Neuronal stem cell (in vitro differentiated cells): Measurements from ENCODE around the gene TMEM255B.

ENCODE experiments used
- DNase-seq: peaks from one replicate; pipeline ENCODE4 v3.0.0-alpha.2; 2013; ENCODE audit warnings: low spot score
- H2AFZ ChIP-seq: one replicate; pipeline ENCODE4 v1.6.1; 2013; ENCODE audit warnings: mild to moderate bottlenecking, low read length, inconsistent platforms
- H2AK5ac ChIP-seq: 2 replicates; pipeline ENCODE4 v1.6.1; 2013; ENCODE audit warnings: low read depth, mild to moderate bottlenecking, inconsistent platforms, low read length, moderate library complexity, mixed read lengths
- H2BK120ac ChIP-seq: 2 replicates; pipeline ENCODE4 v1.6.1; 2013; ENCODE audit warnings: low read depth, mild to moderate bottlenecking, inconsistent platforms, low read length, moderate library complexity, mixed read lengths
- H2BK12ac ChIP-seq: one replicate; pipeline ENCODE4 v1.6.1; 2013; ENCODE audit warnings: low read length, inconsistent platforms
- H2BK15ac ChIP-seq: 2 replicates; pipeline ENCODE4 v1.6.1; 2013; ENCODE audit warnings: mild to moderate bottlenecking, low read length, inconsistent platforms, mixed read lengths
- H2BK5ac ChIP-seq: one replicate; pipeline ENCODE4 v1.6.1; 2013; ENCODE audit warnings: inconsistent platforms, mild to moderate bottlenecking, low read length, moderate library complexity
- H3K14ac ChIP-seq: one replicate; pipeline ENCODE4 v1.6.1; 2013; ENCODE audit warnings: low read length, inconsistent platforms
- H3K18ac ChIP-seq: 2 replicates; pipeline ENCODE4 v1.6.1; 2013; ENCODE audit warnings: low read length, inconsistent platforms
- H3K23ac ChIP-seq: 2 replicates; pipeline ENCODE4 v1.6.1; 2013; ENCODE audit warnings: low read depth, mild to moderate bottlenecking, mixed read lengths, low read length, inconsistent platforms; ENCODE audit not compliant: poor library complexity
- H3K27ac ChIP-seq: replicated peaks from 3 replicates; pipeline ENCODE4 v1.5.1; 2013; ENCODE audit warnings: low read length, inconsistent platforms
- H3K27me3 ChIP-seq, 3 experiments: 2 replicates each; pipeline ENCODE4 v1.6.1; 2013; ENCODE audit warnings: low read length in 3 of 3, mild to moderate bottlenecking in 2 of 3, inconsistent platforms in 1 of 3, low read depth in 1 of 3, mixed read lengths in 1 of 3, moderate library complexity in 1 of 3; ENCODE audit not compliant: control insufficient read depth in 3 of 3, insufficient read depth in 3 of 3
- H3K36me3 ChIP-seq, 2 donors: replicated peaks in 1 of 2; 2 replicates each; pipeline ENCODE4 v1.6.1; 2013; ENCODE audit warnings: low read length in 2 of 2; ENCODE audit not compliant: control insufficient read depth in 2 of 2, insufficient read depth in 2 of 2
- H3K4ac ChIP-seq: 2 replicates; pipeline ENCODE4 v1.6.1; 2013; ENCODE audit warnings: inconsistent platforms, mild to moderate bottlenecking, low read length, moderate library complexity
- H3K4me1 ChIP-seq, 2 donors: 1 replicate in 1 of 2; 2 replicates in 1 of 2; pipeline ENCODE4 v1.6.1; 2013; ENCODE audit warnings: low read length in 2 of 2, low read depth in 1 of 2; ENCODE audit not compliant: control insufficient read depth in 2 of 2, insufficient read depth in 1 of 2
- H3K4me2 ChIP-seq: one replicate; pipeline ENCODE4 v1.6.1; 2013; ENCODE audit warnings: mild to moderate bottlenecking, low read length, inconsistent platforms; ENCODE audit not compliant: insufficient read depth, poor library complexity, severe bottlenecking
- H3K4me3 ChIP-seq, 2 donors: 2 replicates each; pipeline ENCODE4 v1.5.1; 2013; ENCODE audit warnings: low read length in 2 of 2, mild to moderate bottlenecking in 2 of 2, inconsistent platforms in 1 of 2, moderate library complexity in 1 of 2
- H3K79me1 ChIP-seq: one replicate; pipeline ENCODE4 v1.6.1; 2013; ENCODE audit warnings: low read depth, mild to moderate bottlenecking, inconsistent platforms, low read length, moderate library complexity
- H3K9ac ChIP-seq: one replicate; pipeline ENCODE4 v1.6.1; 2013; ENCODE audit warnings: mild to moderate bottlenecking, low read depth, low read length, inconsistent platforms; ENCODE audit not compliant: poor library complexity
- H3K9me3 ChIP-seq, 2 donors: replicated peaks in 1 of 2; 2 replicates each; pipeline versions ENCODE3 to v1.6.1; 2013; ENCODE audit warnings: low read length in 2 of 2, mild to moderate bottlenecking in 2 of 2, inconsistent platforms in 1 of 2, low read depth in 1 of 2, mixed read lengths in 1 of 2, moderate library complexity in 1 of 2; ENCODE audit not compliant: control insufficient read depth in 2 of 2, insufficient read depth in 1 of 2
- H4K8ac ChIP-seq: one replicate; pipeline ENCODE4 v1.6.1; 2013; ENCODE audit warnings: low read depth, mild to moderate bottlenecking, inconsistent platforms, low read length, moderate library complexity
- H4K91ac ChIP-seq: one replicate; pipeline ENCODE4 v1.6.1; 2013; ENCODE audit warnings: low read length, low read depth, mild to moderate bottlenecking, inconsistent platforms; ENCODE audit not compliant: poor library complexity
- WGBS, 2 donors: extraction: QIAGEN DNeasy Blood & Tissue Kit; methylation state at CpG; one replicate each; pipeline ENCODE4 v1.1.7; 2013; ENCODE audit warnings: missing lambda C conversion rate in 2 of 2, mixed read lengths in 1 of 2; ENCODE audit not compliant: insufficient read length in 2 of 2, insufficient replicate concordance in 1 of 2; ENCODE audit errors: extremely low coverage in 2 of 2; 5-methylcytosine and 5-hydroxymethylcytosine counted together

Gene TMEM255B

GRCh38 chr13:113805431-113806103 is 46.5 kb downstream of the TMEM255B start:
- peak overlapping the region; percentile 60 for H2BK12ac ChIP-seq
- H4K91ac ChIP-seq, result no peak overlapping the region
- H3K4me1 ChIP-seq, result peaks cover 11 to 12% of the 10 kb centered on the region in 2 donors
- H3K36me3 ChIP-seq, result no peaks in the 10 kb centered on the region
- no peak overlapping the region for H4K8ac ChIP-seq
- H3K9me3 ChIP-seq, result peaks cover 11 to 15% of the 10 kb centered on the region in 2 donors
- no peak overlapping the region for H3K4me2 ChIP-seq
- peak overlapping the region; percentile 70 for H2AK5ac ChIP-seq
- peak overlapping the region; percentile 61 for H2BK120ac ChIP-seq
- no CpG with 5 or more reads among the region's 27 CpGs for WGBS, 2 donors
- H3K27me3 ChIP-seq, result no peaks in the 10 kb centered on the region
- DNase-seq, result no peak
- H3K23ac ChIP-seq, result no peak overlapping the region
- peak overlapping the region; percentile 16 for H3K18ac ChIP-seq
- H2BK15ac ChIP-seq, result no peak overlapping the region
- H3K79me1 ChIP-seq, result no peaks in the 10 kb centered on the region
- H2BK5ac ChIP-seq, result peak overlapping the region; percentile 44
- H3K14ac ChIP-seq, result no peak overlapping the region
- H3K4me3 ChIP-seq, result no peak overlapping the region
- H3K27ac ChIP-seq, result no peak overlapping the region
- H2AFZ ChIP-seq, result no peak overlapping the region
- H3K9ac ChIP-seq, result peak overlapping the region; percentile 60
- H3K4ac ChIP-seq, result no peak overlapping the region

GRCh38 chr13:113806104-113806471 is 47.1 kb downstream of the TMEM255B start:
- no peak overlapping the region for H3K14ac ChIP-seq
- peaks cover 11 to 15% of the 10 kb centered on the region in 2 donors for H3K9me3 ChIP-seq
- WGBS, 2 donors, result no CpG with 5 or more reads among the region's 11 CpGs
- H3K4me2 ChIP-seq, result no peak overlapping the region
- peak overlapping the region; percentile 70 for H2AK5ac ChIP-seq
- H3K27ac ChIP-seq, result no peak overlapping the region
- no peak overlapping the region for H3K4ac ChIP-seq
- H2BK12ac ChIP-seq, result peak overlapping the region; percentile 3
- H2BK120ac ChIP-seq, result no peak overlapping the region
- no peak overlapping the region for H2AFZ ChIP-seq
- H3K4me1 ChIP-seq, result peaks cover 11 to 12% of the 10 kb centered on the region in 2 donors
- H3K4me3 ChIP-seq, result no peak overlapping the region
- H4K8ac ChIP-seq, result no peak overlapping the region
- H2BK15ac ChIP-seq, result no peak overlapping the region
- no peak overlapping the region for H3K9ac ChIP-seq
- no peaks in the 10 kb centered on the region for H3K79me1 ChIP-seq
- no peaks in the 10 kb centered on the region for H3K36me3 ChIP-seq
- H3K18ac ChIP-seq, result no peak overlapping the region
- no peaks in the 10 kb centered on the region for H3K27me3 ChIP-seq
- DNase-seq, result no peak
- no peak overlapping the region for H4K91ac ChIP-seq
- no peak overlapping the region for H2BK5ac ChIP-seq
- H3K23ac ChIP-seq, result no peak overlapping the region

GRCh38 chr13:113806526-113806925 is 47.5 kb downstream of the TMEM255B start:
- WGBS, 2 donors, result no CpG with 5 or more reads among the region's 13 CpGs
- Histone ChIP-seq H3K9ac (no peak overlapping the region), H3K18ac (peak overlapping the region; percentile 71), H3K27ac (no peak overlapping the region), H3K36me3 (no peaks in the 10 kb centered on the region), H2BK5ac (no peak overlapping the region), H3K4me2 (no peak overlapping the region), H3K4me3 (no peak overlapping the region), H2BK120ac (no peak overlapping the region), H2AFZ (no peak overlapping the region), H2BK12ac (peak overlapping the region; percentile 3), H3K79me1 (no peaks in the 10 kb centered on the region), H4K91ac (no peak overlapping the region), H3K4me1 (peaks cover 8 to 10% of the 10 kb centered on the region in 2 donors), H3K27me3 (no peaks in the 10 kb centered on the region), H3K14ac (peak overlapping the region; percentile 17), H3K9me3 (peaks cover 11 to 15% of the 10 kb centered on the region in 2 donors), H2AK5ac (peak overlapping the region; percentile 70), H2BK15ac (peak overlapping the region; percentile 58), H3K4ac (no peak overlapping the region), H3K23ac (peak overlapping the region; percentile 80), H4K8ac (no peak overlapping the region)
- DNase-seq, result no peak

GRCh38 chr13:113808058-113808834 is 49.2 kb downstream of the TMEM255B start:
- Histone ChIP-seq H3K79me1 (peaks cover 3% of the 10 kb centered on the region), H2AK5ac (no peak overlapping the region), H2BK15ac (no peak overlapping the region), H3K4me3 (no peak overlapping the region), H3K9me3 (peaks cover 13 to 15% of the 10 kb centered on the region in 2 donors), H3K27me3 (no peaks in the 10 kb centered on the region), H3K36me3 (no peaks in the 10 kb centered on the region), H4K8ac (no peak overlapping the region), H3K4ac (no peak overlapping the region), H3K4me2 (no peak overlapping the region), H3K9ac (no peak overlapping the region), H2BK120ac (no peak overlapping the region), H2BK5ac (no peak overlapping the region), H3K23ac (no peak overlapping the region), H3K18ac (no peak overlapping the region), H3K14ac (no peak overlapping the region), H3K4me1 (no peaks in the 10 kb centered on the region), H2BK12ac (no peak overlapping the region), H2AFZ (no peak overlapping the region), H4K91ac (no peak overlapping the region), H3K27ac (no peak overlapping the region)
- no CpG with 5 or more reads among the region's 12 CpGs for WGBS, 2 donors
- no peak for DNase-seq
